Stimulated activated CD8-positive, alpha-beta memory T cell treated with anti-CD3 and anti-CD28 coated beads, Interleukin-12 subunit alpha, Interleukin-12 subunit beta, amount 100 ng/mL, for 24 hours (primary cell): Measurements from ENCODE around the gene KLHDC7B.
"Not testable (repeated sequence)": the region's sequence is repeated elsewhere in the genome, so short reads cannot be mapped to it uniquely, and the experiment has no call there.

Experiments used
- DNase-seq: peaks from one replicate; pipeline ENCODE4 v3.0.0-alpha.2; 2020; ENCODE audit errors: extremely low read depth

The KLHDC7B gene

GRCh38 chr22:50529897-50530579 is 15.7 kb upstream of the KLHDC7B start, which contains the start of gene TYMP:
Gene TYMP (minus strand): TSS chr22:50530012. CDS start chr22:50529709, 303 bp downstream.
- DNase-seq: no peak

GRCh38 chr22:50530580-50530876 is 15.2 kb upstream of the KLHDC7B start:
- DNase-seq: no peak

- DNase-seq: peak; percentile 71
Measured at GRCh38 chr22:50530877-50531545, 14.7 kb upstream of the KLHDC7B start.

- no peak for DNase-seq
Measured at GRCh38 chr22:50531546-50531961, 14.1 kb upstream of the KLHDC7B start.

- no peak for DNase-seq
Measured at GRCh38 chr22:50531962-50532674, 13.6 kb upstream of the KLHDC7B start.

- DNase-seq: no peak
Measured at GRCh38 chr22:50532824-50533796, 12.6 kb upstream of the KLHDC7B start.

GRCh38 chr22:50533856-50534711 is 11.6 kb upstream of the KLHDC7B start:
- DNase-seq: not testable (repeated sequence)

- no peak for DNase-seq
Measured at GRCh38 chr22:50535113-50535512, 10.6 kb upstream of the KLHDC7B start.

GRCh38 chr22:50536226-50536625 is 9.5 kb upstream of the KLHDC7B start:
- no peak for DNase-seq

GRCh38 chr22:50537765-50538164 is 7.9 kb upstream of the KLHDC7B start:
- no peak for DNase-seq

GRCh38 chr22:50540381-50540780 is 5.3 kb upstream of the KLHDC7B start:
- DNase-seq: no peak

GRCh38 chr22:50541667-50542026 is 4.1 kb upstream of the KLHDC7B start:
- not testable (repeated sequence) for DNase-seq

- no peak for DNase-seq
Measured at GRCh38 chr22:50542416-50542927, 3.2 kb upstream of the KLHDC7B start.

GRCh38 chr22:50544078-50544745 is 1.5 kb upstream of the KLHDC7B start:
- DNase-seq: peak; percentile 56

- no peak for DNase-seq
Measured at GRCh38 chr22:50544746-50545253, 899 bp upstream of the KLHDC7B start.

- no peak for DNase-seq
Measured at GRCh38 chr22:50546326-50547262, 895 bp downstream of the KLHDC7B start.

GRCh38 chr22:50547263-50547985 is 1.7 kb downstream of the KLHDC7B start:
- DNase-seq: no peak
